Stimulated activated CD8-positive, alpha-beta memory T cell treated with anti-CD3 and anti-CD28 coated beads, Interleukin-4, amount 100 ng/mL, for 1 hour (primary cell): ENCODE results near the gene PRM1.

ENCODE experiments used
- DNase-seq, 2 donors: peaks; one replicate each; pipeline ENCODE4 v3.0.0-alpha.2; 2020; ENCODE audit warnings: low read depth in 2 of 2, low spot score in 1 of 2

PRM1 gene, protein sequence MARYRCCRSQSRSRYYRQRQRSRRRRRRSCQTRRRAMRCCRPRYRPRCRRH

DNA sequence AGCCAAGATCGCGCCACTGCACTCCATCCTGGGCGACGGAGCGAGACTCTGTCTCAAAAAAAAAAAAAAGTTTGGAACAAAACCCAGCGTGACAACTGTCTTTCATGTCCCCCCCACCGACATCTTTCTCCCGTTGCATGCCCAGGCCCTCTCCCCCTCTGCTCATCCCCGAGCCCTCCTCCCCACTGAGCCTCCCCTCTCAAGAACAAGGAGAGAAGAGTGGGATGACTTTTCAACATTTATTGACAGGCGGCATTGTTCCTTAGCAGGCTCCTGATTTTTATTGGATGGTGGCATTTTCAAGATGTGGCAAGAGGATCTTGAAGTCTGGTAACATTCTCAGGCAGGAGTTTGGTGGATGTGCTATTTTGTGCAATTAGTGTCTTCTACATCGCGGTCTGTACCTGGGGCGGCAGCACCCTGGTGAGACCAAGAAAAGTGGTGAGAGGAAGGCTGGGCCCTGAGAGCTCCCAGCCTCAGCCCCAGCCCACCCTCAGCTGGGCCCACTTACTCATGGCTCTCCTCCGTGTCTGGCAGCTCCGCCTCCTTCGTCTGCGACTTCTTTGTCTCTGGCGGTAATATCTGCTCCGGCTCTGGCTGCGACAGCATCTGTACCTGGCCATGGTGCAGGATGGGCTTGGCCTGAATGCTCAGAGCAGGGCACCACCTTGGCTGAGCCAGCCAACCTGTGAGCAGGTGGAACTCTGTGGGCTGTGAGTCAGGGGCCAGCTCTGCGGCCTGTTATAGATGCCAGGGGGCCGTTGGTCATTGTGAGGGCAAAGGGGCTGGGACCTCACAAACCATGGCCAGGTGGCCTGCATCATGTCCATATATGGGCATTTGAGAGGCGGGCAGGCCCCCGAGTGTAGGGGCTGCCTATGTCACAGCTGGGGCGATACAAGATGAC lies at the start of gene PRM1:
PRM1 (minus strand) TSS at position 715 of the 907 bp plus-strand sequence; CDS start at position 623, 92 bp downstream.
- no peak for DNase-seq

DNA sequence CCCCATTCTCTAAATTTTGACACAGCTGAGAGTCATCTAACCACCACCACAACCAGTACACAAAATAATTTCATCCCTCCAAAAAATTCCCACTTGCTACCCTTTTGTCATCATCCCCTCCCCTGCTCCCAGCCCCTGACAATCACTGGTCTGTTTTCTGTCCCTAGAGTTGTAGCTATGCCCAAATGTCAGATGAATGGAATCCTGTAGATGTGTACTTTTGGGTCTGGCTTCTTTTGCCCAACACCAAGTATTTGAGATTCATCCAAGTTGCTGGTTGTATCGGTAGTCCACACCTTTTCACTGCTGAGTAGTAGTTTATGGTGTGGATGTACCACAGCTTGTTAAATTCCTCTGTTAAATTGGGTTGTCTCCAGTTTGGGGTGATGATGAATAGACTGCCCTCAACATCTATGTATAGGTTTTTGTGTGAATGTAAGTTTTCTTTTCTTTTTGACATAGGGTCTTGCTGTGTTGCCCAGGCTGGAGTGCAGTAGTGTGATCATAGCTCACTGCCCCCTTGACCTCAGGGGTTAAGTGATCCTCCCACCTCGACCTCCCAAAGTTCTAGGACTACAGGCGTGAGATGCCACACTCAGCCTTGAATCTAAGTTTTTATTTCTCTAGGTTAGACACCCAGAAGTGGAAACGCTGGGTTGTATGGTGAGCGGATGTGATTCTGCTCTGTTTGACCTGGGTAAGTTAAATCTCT lies 49.6 kb upstream of the PRM1 start:
- DNase-seq: no peak

DNA sequence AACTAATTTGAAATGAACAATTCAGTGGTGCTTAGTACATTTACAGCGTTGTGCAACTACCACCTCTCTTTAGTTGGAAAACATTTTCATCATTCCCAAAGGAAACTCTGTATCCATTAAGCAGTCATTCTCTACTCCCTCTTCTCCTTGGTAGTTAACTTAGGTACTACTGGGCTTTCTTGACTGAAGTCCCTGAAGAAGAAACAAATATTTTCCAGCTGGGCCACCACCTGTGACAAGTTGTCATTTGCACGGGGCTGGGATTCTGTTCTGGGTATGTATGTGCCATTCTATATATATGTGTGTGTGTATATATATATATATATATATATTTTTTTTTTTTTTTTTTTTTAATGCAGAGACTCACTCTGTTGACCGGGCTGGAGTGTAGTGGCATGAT lies 48.8 kb upstream of the PRM1 start:
- no peak for DNase-seq

DNA sequence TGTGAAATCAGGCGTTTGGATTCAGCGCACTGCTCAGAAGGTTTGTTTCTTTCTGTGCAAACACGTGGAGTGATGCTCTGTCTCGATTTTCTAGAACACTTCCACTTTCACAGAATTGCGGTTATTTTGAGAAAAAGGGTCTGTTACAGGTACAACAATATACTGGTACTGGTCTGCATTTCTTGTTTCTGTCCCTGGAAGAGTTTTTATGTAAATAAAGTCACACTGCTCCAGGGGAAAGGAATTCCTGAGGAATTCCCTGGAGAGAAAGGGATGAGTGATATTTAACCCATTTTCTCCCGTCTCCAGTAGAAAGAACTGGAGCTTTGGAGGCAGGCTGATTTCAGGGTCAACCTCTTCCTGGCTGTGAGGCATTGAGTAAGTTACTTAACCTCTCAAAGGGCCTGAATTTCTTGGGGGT lies 48.0 kb upstream of the PRM1 start:
- DNase-seq: no peak

DNA sequence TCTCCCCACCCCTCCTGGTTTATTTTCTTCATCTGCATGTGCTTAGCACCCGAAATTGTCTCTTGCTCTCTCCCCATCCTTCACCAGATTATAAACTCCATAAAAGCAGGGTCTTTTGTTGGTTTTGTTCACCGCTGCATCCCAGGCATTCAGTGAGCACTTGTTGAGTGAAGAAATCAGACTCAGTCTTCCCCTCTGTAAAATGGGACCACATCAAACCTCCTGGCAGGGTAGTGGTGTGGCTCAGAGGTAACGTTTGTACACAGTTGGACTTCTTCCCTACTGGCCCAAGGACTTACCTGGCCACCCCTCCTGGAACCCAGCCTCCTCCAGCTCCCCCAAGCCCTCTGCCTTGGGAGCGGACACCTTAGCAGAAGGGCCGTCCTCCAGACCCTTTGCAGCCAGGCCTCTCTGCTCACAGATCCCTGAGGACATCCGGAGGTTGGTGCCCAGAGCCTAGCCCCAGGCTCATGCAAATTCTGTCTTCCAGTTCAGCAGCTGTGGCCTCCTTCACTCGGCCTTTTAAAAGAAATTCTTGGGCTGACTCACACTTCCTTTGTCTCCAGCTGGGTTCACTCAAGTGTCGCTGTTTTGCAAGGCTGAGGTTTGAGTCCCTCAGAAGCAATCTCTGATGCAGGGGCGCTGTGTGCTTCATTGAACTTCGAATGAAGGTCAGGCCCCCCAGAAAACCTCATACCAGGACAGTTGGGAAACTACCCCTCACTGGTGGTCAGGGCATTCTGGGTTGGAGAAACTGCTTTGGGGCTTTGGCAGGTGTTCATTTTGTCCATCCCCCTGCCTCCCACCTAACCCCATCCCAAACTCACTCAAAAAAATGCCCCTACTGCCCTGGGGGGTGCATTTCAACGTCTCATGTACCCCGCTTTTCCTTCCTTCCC lies 47.3 kb upstream of the PRM1 start:
- DNase-seq: peak; percentile 19 to 24

DNA sequence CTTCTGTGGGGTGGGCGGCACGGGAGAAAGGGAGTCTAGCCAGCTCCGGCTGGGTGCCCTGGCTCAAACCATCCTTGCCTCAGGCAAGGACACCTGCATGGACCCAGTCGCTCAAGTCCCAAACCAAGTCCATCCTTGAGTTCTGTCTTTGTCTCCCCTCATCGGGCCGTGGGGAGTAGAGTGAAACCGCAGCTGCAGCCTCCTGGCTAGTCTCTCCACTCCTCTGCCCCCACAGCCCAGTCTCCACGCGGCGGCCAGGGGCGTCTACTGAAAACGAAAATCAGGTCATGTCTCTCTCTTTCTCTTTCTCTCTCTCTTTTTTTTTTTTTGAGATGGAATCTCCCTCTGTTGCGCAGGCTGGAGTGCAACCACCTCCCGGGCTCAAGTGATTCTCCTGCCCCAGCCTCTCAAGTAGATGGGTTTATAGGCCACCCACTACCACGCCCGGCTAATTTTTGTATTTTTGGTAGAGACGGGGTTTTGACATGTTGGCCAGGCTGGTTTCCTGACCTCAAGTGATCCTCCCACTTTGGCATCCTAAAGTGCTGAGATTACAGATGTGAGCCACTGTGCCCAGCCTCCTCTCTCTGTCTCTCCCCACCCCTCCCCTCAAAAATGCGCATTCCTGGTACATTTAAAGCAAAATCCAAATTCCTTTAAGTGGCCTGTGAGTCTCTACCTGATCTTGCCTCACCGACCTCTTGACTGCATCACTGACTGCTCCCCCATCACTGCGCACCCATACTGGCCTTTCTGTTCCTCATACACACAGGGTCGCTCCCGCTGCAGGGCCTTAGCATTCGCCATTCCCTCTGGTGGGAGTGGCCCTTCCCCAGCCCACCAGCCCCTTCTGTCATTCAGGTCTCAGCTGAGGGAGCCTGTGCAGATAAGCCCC lies 46.4 kb upstream of the PRM1 start:
- DNase-seq: no peak

DNA sequence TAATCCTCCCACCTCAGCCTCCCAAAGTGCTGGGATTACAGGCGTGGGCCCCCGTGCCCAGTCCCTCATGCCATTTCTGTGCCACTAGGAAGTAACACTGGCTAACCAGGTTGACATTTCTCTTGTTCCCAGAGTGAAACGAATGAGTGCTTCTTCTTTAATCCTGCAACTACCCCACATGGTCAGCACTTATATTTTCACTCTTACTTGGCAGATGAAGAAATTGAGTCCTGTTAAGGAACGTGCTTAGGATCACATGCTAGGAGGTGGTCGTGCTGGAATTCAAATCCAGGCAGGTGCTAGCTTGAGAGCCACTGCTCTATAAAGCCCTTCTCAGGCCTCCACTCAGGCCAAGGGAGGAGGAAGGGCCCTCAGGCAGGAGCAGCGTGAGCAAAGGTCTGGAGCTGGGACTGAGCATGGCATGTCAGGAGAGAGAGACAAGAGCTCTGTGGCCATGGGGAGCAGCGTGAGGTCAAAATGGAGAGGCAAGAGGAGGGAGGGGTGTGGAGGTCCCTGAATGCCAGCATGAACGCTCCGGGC lies 45.7 kb upstream of the PRM1 start:
- no peak for DNase-seq

DNA sequence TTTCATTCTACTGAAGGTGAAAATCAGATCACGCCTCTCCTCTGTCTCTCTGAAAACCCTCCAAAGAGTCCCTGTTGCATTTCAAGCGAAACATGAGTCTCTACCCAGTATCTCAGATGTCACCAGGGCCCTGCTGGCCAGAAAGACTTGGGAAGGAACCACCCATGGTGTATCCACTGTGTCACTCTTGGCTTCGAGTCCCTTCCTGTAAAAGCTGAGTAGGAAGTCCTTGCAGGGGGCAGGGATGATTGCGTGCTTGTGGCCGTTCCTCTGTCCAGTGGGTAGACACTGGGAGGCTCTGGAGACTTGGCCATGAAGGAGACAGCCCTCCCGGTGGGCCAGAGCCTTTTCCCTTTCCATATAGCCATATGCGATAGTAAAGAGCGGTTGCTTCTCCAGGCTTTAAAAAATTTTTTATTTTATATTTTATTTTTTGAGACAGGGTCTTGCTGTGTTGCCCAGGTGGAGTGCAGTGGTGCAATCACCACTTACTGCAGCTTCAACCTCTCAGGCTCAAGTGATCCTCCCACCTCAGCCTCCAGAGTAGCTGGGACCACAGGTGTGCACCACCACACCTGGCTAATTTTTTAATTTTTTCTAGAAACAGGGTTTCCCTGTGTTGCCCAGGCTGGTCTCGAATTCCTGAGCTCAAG lies 45.1 kb upstream of the PRM1 start:
- no peak for DNase-seq

DNA sequence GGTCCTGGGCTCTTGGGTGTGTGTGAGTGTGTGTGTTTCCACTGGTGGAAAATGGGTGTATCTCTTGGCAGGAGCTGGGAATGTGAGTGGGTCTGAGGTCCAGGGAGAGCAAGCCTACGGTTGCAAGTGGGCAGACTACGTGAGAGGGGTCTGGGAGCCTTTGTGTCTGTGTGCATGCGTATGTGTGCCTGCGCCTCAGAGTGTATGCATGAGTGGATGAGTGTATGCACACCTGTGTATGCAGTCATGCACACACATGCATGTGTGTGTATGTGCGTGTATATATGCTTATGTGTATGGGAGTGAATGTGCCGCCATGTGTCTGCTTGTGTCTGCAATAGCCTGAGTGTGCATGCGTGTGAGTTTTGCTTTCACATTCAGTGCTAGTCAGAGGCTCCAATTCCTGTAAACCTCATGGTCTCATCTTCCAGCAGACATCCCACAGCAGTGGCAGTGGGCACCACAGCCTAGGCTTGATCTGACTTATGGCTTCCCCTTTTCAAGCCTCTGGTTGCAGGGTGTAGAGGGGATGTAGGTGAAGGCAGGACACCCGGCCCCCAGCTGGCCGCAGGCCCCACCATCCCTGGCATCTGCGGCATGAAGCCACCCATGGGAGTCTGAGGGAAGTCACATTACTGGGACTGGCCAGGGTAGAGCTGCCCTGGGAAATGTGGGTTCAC lies 44.4 kb upstream of the PRM1 start:
- no peak for DNase-seq

DNA sequence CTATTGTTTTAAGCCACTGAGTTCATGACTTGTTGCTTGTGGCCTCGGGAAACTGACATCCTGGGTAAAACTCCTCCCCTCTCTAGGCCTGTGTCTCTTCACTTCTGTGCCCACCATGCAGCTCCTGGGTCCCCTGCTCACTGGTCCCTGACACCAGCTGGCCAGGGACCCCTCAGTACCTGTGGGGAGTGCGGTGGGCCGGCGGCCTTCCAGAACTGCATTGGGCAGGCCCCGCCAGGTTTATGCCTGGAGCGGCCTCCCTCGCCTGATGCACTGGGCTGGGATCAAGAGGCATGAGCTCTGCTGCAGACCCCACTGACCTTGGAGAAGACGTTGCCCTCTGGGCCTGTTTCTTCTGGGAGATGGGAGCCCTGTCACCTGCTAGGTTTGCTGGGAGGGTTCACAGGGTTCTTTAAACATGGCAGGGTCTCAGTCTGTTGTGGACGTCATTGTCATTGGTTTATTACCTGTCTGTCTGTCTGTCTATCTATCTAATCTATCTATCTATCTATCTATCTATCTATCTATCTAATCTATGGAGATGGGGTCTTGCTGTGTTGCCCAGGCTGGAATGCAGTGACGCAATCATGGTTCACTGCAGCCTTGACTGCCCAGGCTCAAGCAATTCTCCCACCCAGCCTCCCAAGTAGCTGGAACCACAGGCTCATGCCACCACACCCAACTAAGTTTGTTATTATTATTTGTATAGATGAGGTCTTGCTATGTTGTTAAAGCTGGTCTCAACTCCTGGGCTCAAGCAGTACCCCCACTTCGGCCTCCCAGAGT lies 42.6 kb upstream of the PRM1 start:
- DNase-seq: no peak

DNA sequence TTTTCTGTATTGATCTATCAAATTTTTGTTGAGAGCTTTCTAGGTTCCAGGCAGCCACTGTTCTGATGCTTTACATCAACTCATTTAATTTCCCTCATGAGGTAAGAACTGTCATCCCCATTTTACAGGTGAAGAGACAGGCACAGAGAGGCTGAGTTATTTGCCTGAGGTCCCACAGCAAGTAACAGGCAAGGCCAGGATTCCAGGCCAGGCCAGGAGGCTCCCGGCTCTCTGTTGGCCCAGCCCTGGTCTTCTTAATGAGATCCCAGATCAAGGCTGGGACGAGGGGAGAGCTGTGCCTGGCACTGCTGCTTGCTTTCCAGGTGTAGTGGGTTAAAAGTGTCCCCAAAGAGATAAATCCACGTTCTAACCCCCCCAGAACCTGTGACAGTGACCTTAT lies 41.7 kb upstream of the PRM1 start:
- DNase-seq: no peak

DNA sequence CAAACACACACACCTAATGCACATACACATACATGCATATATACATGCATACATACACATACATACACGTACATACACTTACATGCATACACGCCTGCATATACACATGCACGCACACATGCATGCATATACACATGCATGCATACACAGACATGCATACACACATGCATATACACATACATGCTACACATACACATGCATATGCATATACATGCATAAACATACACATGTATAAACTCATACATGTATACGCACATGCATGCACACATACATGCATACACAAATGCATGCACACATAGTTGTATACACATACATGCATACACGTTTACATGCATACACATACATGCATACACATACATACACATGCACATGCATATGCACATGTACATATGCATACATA lies 40.5 kb upstream of the PRM1 start:
- no peak for DNase-seq

DNA sequence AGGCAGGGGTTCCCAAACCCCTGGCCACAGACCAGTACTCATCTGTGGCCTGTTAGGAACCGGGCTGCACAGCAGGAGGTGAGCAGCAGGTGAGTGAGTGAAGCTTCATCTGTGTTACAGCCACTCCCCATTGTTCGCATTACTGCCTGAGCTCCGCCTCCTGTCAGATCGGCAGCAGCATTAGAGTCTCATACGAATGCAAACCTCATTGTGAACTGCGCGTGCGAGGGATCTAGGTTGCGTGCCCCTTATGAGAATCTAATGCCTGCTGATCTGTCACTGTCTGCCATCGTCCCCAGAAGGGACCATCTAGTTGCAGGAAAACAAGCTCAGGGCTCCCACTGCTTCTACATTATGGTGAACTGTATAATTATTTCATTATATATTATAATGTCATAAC lies 39.0 kb upstream of the PRM1 start:
- DNase-seq: no peak

DNA sequence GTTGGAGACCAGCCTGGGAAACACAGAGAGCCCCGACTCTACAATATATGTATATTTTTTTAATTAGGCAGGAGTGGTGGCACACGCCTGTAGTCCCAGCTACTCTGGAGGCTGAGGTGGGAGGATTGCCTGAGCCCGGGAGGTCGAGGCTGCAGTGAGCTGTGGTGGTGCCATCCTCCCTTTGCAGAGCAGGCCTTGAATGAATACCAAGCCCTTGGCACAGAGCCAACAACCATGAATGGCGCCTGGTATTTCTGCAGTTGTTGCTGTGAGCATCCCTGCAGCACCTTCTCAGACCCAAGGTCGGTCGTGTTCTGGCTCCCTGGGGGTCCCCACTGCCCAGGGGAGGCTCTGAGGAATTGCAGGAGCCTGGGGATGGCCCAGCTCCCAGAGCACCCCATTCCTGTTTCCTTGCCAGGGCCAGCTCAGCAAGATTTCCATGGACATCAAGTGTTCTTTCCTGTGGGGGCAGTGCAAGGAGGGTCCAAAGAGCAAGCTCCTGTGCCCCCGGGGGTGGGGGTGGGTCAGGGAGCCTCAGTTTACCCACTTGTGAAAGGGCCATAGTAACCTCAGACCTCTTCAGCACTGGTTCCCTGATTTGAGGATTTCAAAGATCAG lies 38.5 kb upstream of the PRM1 start:
- no peak for DNase-seq

DNA sequence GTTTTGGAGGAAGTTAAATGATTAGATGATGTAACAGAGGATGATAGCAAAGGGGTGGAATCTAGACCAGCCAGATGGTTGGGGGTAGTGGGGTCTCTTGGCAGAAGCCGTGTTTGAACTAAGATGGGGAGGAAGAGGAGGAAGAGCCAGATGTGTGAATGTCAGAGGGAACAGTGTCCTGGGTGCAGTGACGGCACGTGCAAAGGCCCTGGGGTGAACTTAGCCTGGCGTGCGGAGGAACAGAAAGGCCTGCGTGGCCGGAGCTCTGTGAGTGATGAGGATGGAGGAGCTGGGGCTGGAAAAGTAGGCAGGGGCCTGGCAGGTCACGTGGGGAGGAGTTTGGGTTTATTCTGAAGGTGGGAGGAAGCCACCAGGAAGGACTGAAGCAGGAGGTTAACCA lies 37.7 kb upstream of the PRM1 start:
- DNase-seq: no peak

DNA sequence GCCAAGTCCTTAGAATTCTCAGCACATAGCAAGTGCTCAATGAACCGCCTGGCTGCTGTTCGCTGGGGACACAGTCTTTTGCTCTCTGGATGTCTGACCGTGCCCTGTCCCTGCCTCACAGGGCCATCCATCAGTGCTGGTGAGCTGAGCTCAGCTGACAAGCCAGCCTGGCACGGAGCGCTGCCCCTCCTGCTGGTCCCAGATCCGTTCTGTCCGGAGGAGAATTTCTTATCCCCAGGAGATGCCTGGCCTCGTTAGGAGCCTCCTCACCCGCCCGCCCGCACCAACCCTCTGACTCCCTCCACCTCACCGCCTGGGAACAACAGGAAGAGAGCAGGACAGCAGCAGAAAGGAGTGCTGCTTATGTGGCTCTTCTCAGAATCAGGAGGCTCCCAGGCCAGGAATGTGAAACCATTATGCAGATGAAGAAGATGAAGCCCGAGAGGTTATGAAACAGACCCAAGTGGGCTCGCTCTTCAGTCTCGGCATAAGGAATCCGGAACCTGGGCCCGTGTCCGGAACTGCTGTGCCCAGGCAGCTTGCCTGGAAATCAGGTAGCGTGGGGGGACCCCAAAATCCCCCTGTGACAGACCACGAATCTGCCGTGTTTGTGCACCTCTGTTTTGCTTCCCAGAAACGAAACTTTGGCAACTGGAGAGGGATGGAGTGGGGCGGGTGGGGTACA lies 35.3 kb upstream of the PRM1 start:
- DNase-seq: no peak

DNA sequence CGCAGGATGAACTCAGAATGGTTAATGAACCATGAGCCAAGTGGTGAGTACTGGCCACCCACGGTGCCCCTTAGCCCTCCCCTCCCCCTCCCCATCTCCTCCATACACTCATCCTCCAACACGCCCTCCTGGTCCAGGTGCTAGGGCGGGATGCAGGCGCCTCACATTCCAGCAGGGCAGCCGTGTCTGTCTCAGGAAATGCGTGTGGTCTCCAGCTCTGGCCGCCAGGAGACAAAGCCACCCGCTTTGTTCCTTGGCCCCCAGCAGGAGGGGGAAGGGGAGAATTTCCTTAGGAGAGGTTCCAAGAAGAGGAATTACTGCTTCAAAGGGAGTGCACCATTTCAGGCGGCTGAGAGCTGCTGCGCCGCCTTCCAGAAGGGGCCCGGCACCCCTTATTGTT lies 34.4 kb upstream of the PRM1 start:
- DNase-seq: no peak
